Endothelial cell of umbilical vein (primary cell): ENCODE measurements around the gene LRRC71.

Source experiments
- CTCF ChIP-seq, 2 donors: IDR thresholded peaks; 1 replicate in 1 of 2; 2 replicates in 1 of 2; pipeline ENCODE4 v1.5.1; 2011; ENCODE audit warnings: low read length in 2 of 2, mild to moderate bottlenecking in 2 of 2, moderate library complexity in 2 of 2, control low read depth in 1 of 2, inconsistent platforms in 1 of 2, low read depth in 1 of 2; ENCODE audit not compliant: insufficient read depth in 1 of 2; ENCODE audit errors: extremely low read depth in 1 of 2
- EZH2 ChIP-seq: IDR thresholded peaks from 2 replicates; pipeline ENCODE4 v1.6.1; 2012; ENCODE audit warnings: borderline replicate concordance, low read depth, mild to moderate bottlenecking, moderate library complexity, low read length, inconsistent platforms; ENCODE audit not compliant: severe bottlenecking
- GATA2 ChIP-seq: IDR thresholded peaks from 2 replicates; pipeline ENCODE4 v1.7.0; 2011; ENCODE audit warnings: low read depth, mild to moderate bottlenecking, moderate library complexity, mixed read lengths, low read length; ENCODE audit not compliant: insufficient read length, insufficient read depth
- JUN ChIP-seq: IDR thresholded peaks from 2 replicates; pipeline ENCODE4 v1.6.1; 2011; ENCODE audit warnings: borderline replicate concordance, low read depth; ENCODE audit not compliant: insufficient read length, insufficient read depth
- MAX ChIP-seq: IDR thresholded peaks from 2 replicates; pipeline ENCODE4 v1.6.1; 2011; ENCODE audit not compliant: insufficient read depth, insufficient read length
- MYC ChIP-seq: IDR thresholded peaks from one replicate; pipeline ENCODE4 v1.6.1; 2011; ENCODE audit warnings: mild to moderate bottlenecking, low read depth, low read length
- POLR2A ChIP-seq: IDR thresholded peaks from 2 replicates; pipeline ENCODE4 v1.6.1; 2012; ENCODE audit warnings: low read depth, mild to moderate bottlenecking, control low read depth, low read length
- POLR2AphosphoS5 ChIP-seq: IDR thresholded peaks from 2 replicates; pipeline ENCODE4 v1.6.1; 2012; ENCODE audit warnings: low read depth, mild to moderate bottlenecking, control low read depth, low read length, moderate library complexity; ENCODE audit not compliant: insufficient read depth

GRCh38 chr1:156879876-156880275 lies 40.6 kb upstream of the LRRC71 start:
- TF ChIP-seq CTCF (IDR thresholded peaks at IDR 0.05; ENCODE audit: extremely low read depth in 1 of 2, insufficient read depth in 1 of 2, low read depth in 1 of 2, low read length in 2 of 2) (no peak), POLR2A (no peak), MAX (no peak), JUN (no peak), EZH2 (no peak), POLR2AphosphoS5 (no peak), MYC (no peak), GATA2 (no peak)
